WTC11 (cell line): ENCODE results near the gene F11R. TPM values are rescaled to one million over a fixed set of nuclear protein-coding genes. Genes with fewer than 3 reads are reported as not detected.
A peak's percentile ranks its signal among the peaks of the same experiment; 100 is the strongest.

Source experiments
- ATAC-seq: fragments of 200-7000 bp; cut with Tn5 transposase; 2 replicates; pipeline ENCODE4 v1.10.0; 2021; ENCODE audit warnings: mild to moderate bottlenecking, moderate library complexity
- CTCF ChIA-PET: fragments of 300-600 bp; sonication (Branson Sonifier 250); formaldehyde crosslinking; loops from one replicate; lab custom pipeline; 2021; ENCODE audit warnings: antibody characterized with exemption; lab: Charles Lee
- POLR2A ChIA-PET: fragments of 350-600 bp; sonication (Branson Sonifier 250); formaldehyde crosslinking; loops from one replicate; lab custom pipeline; 2021; ENCODE audit warnings: antibody characterized with exemption; lab: Charles Lee
- DNase-seq: peaks from one replicate; pipeline ENCODE4 v3.0.0; 2021; ENCODE audit warnings: low spot score
- H3K27ac Mint-ChIP-seq: 2 replicates; pipeline ENCODE4 v1.8.0; 2021; ENCODE audit warnings: mixed read lengths
- H3K27me3 Mint-ChIP-seq: 2 replicates; pipeline ENCODE4 v1.8.0; 2021; ENCODE audit warnings: low read depth, mild to moderate bottlenecking, moderate library complexity, mixed read lengths
- H3K36me3 Mint-ChIP-seq: 2 replicates; pipeline ENCODE4 v1.8.0; 2021; ENCODE audit warnings: mixed read lengths
- H3K4me1 Mint-ChIP-seq: 2 replicates; pipeline ENCODE4 v1.8.0; 2022; ENCODE audit warnings: mixed read lengths
- H3K4me3 Mint-ChIP-seq: 2 replicates; pipeline ENCODE4 v1.8.0; 2021; ENCODE audit warnings: mild to moderate bottlenecking, moderate library complexity, mixed read lengths
- H3K9me3 Mint-ChIP-seq: 2 replicates; pipeline ENCODE4 v1.8.0; 2021; ENCODE audit warnings: mixed read lengths
- CBFB ChIP-seq: sonication (generic); formaldehyde crosslinking; IDR thresholded peaks from 2 replicates; pipeline ENCODE4 v1.8.1; 2022; ENCODE audit warnings: mild to moderate bottlenecking, low read depth, missing genetic modification reagents
- CREB1 ChIP-seq: sonication (generic); formaldehyde crosslinking; IDR thresholded peaks from 2 replicates; pipeline ENCODE4 v1.8.0; 2023; ENCODE audit warnings: mild to moderate bottlenecking, missing genetic modification reagents
- EMX1 ChIP-seq: fragments of 250-450 bp; sonication (Bioruptor Pico); IDR thresholded peaks from 2 replicates; pipeline ENCODE4 v1.8.0; 2021; ENCODE audit warnings: mild to moderate bottlenecking
- ETV6 ChIP-seq: sonication (generic); formaldehyde crosslinking; IDR thresholded peaks from 2 replicates; pipeline ENCODE4 v1.8.1; 2022; ENCODE audit warnings: mild to moderate bottlenecking, missing genetic modification reagents
- FOXP1 ChIP-seq: sonication (generic); formaldehyde crosslinking; IDR thresholded peaks from 2 replicates; pipeline ENCODE4 v1.8.0; 2022; ENCODE audit warnings: missing genetic modification reagents, mild to moderate bottlenecking, moderate library complexity, borderline replicate concordance
- GRHL2 ChIP-seq: fragments of 250-450 bp; sonication (Bioruptor Pico); IDR thresholded peaks from 2 replicates; pipeline ENCODE4 v1.8.0; 2022; ENCODE audit warnings: mild to moderate bottlenecking, moderate library complexity; ENCODE audit not compliant: insufficient replicate concordance, severe bottlenecking
- HMGA2 ChIP-seq: fragments of 250-450 bp; sonication (Bioruptor Pico); IDR thresholded peaks from 2 replicates; pipeline ENCODE4 v1.4.0; 2021; ENCODE audit warnings: mild to moderate bottlenecking, moderate library complexity
- NFYB ChIP-seq: sonication (generic); formaldehyde crosslinking; conservative IDR thresholded peaks from 2 replicates; pipeline ENCODE4 v1.8.0; 2022; ENCODE audit warnings: low read depth, missing genetic modification reagents
- PRRX2 ChIP-seq: fragments of 250-450 bp; sonication (Bioruptor Pico); IDR thresholded peaks from 2 replicates; pipeline ENCODE4 v1.8.0; 2021; ENCODE audit warnings: mild to moderate bottlenecking
- SP1 ChIP-seq: sonication (generic); formaldehyde crosslinking; conservative IDR thresholded peaks from 2 replicates; pipeline ENCODE4 v1.8.1; 2022; ENCODE audit warnings: missing genetic modification reagents
- TEAD4 ChIP-seq: sonication (generic); formaldehyde crosslinking; IDR thresholded peaks from 2 replicates; pipeline ENCODE4 v1.8.0; 2022; ENCODE audit warnings: mild to moderate bottlenecking, missing genetic modification reagents
- ZNF219 ChIP-seq: sonication (generic); formaldehyde crosslinking; IDR thresholded peaks from 2 replicates; pipeline ENCODE4 v1.8.0; 2023; ENCODE audit warnings: missing genetic modification reagents, mild to moderate bottlenecking, borderline replicate concordance
- ZNF232 ChIP-seq: sonication (generic); formaldehyde crosslinking; IDR thresholded peaks from 2 replicates; pipeline ENCODE4 v1.8.0; 2022; ENCODE audit warnings: mild to moderate bottlenecking, missing genetic modification reagents
- total RNA-seq: library from RNA; stranded (reverse); gene quantifications from 3 replicates; pipeline ENCODE4 v1.2.3, GENCODE V29; 2021
- TF ChIP-seq, protein P1 (sequence below): sonication (generic); formaldehyde crosslinking; conservative IDR thresholded peaks from 2 replicates; pipeline ENCODE4 v1.8.1; 2023; ENCODE audit warnings: mild to moderate bottlenecking, low read depth, missing genetic modification reagents, moderate library complexity
- TF ChIP-seq, protein P2 (sequence below): sonication (generic); formaldehyde crosslinking; IDR thresholded peaks from 2 replicates; pipeline ENCODE4 v1.8.1; 2022; ENCODE audit warnings: low read depth, mild to moderate bottlenecking, moderate library complexity, missing genetic modification reagents, borderline replicate concordance
- TF ChIP-seq, protein P3 (sequence below): sonication (generic); formaldehyde crosslinking; IDR thresholded peaks from 2 replicates; pipeline ENCODE4 v1.8.0; 2022; ENCODE audit warnings: mild to moderate bottlenecking, missing genetic modification reagents
- TF ChIP-seq, protein P4 (sequence below): sonication (generic); formaldehyde crosslinking; IDR thresholded peaks from 2 replicates; pipeline ENCODE4 v1.8.1; 2023; ENCODE audit warnings: mild to moderate bottlenecking, missing genetic modification reagents
- TF ChIP-seq, protein P5 (sequence below): fragments of 250-450 bp; sonication (Bioruptor Pico); IDR thresholded peaks from 2 replicates; pipeline ENCODE4 v1.9.0; 2021; ENCODE audit warnings: mild to moderate bottlenecking
- TF ChIP-seq, protein P6 (sequence below): sonication (generic); formaldehyde crosslinking; IDR thresholded peaks from 2 replicates; pipeline ENCODE4 v1.8.1; 2023; ENCODE audit warnings: mild to moderate bottlenecking, missing genetic modification reagents

F11R gene
- total RNA-seq, 1 experiment from 2014 or later = 202 TPM

DNA sequence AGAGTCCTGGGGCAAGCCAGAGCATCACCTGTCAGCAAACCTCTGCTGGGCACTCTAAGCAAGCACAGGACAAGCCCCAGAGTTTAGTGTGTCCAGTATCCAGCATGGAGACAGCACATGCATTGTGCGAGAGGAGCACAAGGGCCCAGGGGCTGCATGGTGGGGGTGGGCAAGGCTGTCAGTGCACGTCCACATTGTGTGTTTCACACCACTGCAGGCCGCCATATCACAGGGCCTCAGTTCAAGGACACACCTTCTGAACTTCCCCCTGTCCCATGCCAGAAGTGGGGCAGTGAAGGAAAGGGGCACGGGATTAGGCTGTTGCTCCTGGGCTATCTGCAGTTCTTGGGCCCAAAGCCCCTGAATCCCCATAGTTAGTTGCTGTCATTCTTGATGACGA lies 18.6 kb upstream of the F11R start:
- H3K27me3 Mint-ChIP-seq = no peaks in the 10 kb centered on the region
- peak overlapping the region; percentile 63 for H3K4me3 Mint-ChIP-seq
- ChIA-PET POLR2A (interaction anchor here (1.6 to 2.2 kb wide), 2 partner anchors 18 to 49 kb away, joined by 11 to 20 read pairs; partner anchors contain the start of gene F11R), CTCF (interaction anchor here (0.7 to 5.9 kb wide), 10 partner anchors 8 to 262 kb away, joined by 3 to 47 read pairs (median 7); partner anchors contain the start of genes F11R, KLHDC9 and NECTIN4)
- peak overlapping the region; percentile 92; the same call in 1 of the 2 replicates for H3K27ac Mint-ChIP-seq
- no peak for ATAC-seq
- H3K4me1 Mint-ChIP-seq = peaks cover 41% of the 10 kb centered on the region
- peaks cover 39% of the 10 kb centered on the region for H3K36me3 Mint-ChIP-seq
- no peak for DNase-seq
- H3K9me3 Mint-ChIP-seq = no peaks in the 10 kb centered on the region
- TF ChIP-seq FOXP1 (CRISPR knock-in tag) (no peak), GRHL2 (CRISPR knock-in tag) (no peak), SP1 (no peak), ZNF232 (no peak)
- TF ChIP-seq, protein P1, sequence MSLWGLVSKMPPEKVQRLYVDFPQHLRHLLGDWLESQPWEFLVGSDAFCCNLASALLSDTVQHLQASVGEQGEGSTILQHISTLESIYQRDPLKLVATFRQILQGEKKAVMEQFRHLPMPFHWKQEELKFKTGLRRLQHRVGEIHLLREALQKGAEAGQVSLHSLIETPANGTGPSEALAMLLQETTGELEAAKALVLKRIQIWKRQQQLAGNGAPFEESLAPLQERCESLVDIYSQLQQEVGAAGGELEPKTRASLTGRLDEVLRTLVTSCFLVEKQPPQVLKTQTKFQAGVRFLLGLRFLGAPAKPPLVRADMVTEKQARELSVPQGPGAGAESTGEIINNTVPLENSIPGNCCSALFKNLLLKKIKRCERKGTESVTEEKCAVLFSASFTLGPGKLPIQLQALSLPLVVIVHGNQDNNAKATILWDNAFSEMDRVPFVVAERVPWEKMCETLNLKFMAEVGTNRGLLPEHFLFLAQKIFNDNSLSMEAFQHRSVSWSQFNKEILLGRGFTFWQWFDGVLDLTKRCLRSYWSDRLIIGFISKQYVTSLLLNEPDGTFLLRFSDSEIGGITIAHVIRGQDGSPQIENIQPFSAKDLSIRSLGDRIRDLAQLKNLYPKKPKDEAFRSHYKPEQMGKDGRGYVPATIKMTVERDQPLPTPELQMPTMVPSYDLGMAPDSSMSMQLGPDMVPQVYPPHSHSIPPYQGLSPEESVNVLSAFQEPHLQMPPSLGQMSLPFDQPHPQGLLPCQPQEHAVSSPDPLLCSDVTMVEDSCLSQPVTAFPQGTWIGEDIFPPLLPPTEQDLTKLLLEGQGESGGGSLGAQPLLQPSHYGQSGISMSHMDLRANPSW = no peak
- TF ChIP-seq, protein P2, sequence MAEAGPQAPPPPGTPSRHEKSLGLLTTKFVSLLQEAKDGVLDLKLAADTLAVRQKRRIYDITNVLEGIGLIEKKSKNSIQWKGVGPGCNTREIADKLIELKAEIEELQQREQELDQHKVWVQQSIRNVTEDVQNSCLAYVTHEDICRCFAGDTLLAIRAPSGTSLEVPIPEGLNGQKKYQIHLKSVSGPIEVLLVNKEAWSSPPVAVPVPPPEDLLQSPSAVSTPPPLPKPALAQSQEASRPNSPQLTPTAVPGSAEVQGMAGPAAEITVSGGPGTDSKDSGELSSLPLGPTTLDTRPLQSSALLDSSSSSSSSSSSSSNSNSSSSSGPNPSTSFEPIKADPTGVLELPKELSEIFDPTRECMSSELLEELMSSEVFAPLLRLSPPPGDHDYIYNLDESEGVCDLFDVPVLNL (CRISPR knock-in tag) = no peak
- TF ChIP-seq, protein P3, sequence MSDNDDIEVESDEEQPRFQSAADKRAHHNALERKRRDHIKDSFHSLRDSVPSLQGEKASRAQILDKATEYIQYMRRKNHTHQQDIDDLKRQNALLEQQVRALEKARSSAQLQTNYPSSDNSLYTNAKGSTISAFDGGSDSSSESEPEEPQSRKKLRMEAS (CRISPR knock-in tag) = no peak

DNA sequence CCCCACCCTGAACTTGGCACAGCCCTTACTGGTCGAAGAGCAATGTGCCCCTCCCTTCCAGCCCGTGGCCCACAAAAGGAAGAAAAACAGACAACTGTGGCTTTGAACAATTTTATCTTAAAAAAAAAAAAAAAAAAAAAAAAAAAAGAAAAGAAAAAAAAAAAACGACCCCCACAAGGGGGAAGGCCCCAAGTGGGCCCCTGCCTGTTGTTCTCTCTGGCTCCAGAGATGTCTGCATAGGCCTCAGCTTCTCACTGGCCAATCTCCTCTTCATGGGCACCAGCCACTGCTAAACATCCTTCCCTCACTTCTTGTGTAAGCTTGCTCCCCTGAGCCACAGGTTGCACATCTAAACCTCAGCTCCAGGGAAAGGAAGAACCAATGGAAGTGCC lies 18.2 kb upstream of the F11R start:
- Mint-ChIP-seq H3K4me3 (peak overlapping the region; percentile 86), H3K27me3 (no peaks in the 10 kb centered on the region), H3K9me3 (no peaks in the 10 kb centered on the region), H3K27ac (peak overlapping the region; percentile 92), H3K36me3 (peaks cover 39% of the 10 kb centered on the region), H3K4me1 (peaks cover 38% of the 10 kb centered on the region)
- POLR2A ChIA-PET = interaction anchor here (1.0 to 2.2 kb wide), 3 partner anchors 18 to 49 kb away, joined by 3 to 20 read pairs (median 11); partner anchors contain the start of gene F11R
- no peak for ATAC-seq
- no peak for DNase-seq
- CTCF ChIA-PET = interaction anchor here (0.6 to 5.9 kb wide), 18 partner anchors 9 to 262 kb away, joined by 3 to 47 read pairs (median 5); partner anchors contain the start of genes F11R, KLHDC9 and NECTIN4
- TF ChIP-seq PRRX2 (no peak), NFYB (CRISPR knock-in tag) (no peak), TEAD4 (CRISPR knock-in tag) (no peak), CBFB (no peak), ZNF219 (no peak), EMX1 (CRISPR knock-in tag) (no peak), HMGA2 (CRISPR knock-in tag) (no peak), ETV6 (CRISPR knock-in tag) (no peak), CREB1 (CRISPR knock-in tag) (no peak)
- TF ChIP-seq, protein P4, sequence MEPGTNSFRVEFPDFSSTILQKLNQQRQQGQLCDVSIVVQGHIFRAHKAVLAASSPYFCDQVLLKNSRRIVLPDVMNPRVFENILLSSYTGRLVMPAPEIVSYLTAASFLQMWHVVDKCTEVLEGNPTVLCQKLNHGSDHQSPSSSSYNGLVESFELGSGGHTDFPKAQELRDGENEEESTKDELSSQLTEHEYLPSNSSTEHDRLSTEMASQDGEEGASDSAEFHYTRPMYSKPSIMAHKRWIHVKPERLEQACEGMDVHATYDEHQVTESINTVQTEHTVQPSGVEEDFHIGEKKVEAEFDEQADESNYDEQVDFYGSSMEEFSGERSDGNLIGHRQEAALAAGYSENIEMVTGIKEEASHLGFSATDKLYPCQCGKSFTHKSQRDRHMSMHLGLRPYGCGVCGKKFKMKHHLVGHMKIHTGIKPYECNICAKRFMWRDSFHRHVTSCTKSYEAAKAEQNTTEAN (CRISPR knock-in tag) = no peak
- TF ChIP-seq, protein P5, sequence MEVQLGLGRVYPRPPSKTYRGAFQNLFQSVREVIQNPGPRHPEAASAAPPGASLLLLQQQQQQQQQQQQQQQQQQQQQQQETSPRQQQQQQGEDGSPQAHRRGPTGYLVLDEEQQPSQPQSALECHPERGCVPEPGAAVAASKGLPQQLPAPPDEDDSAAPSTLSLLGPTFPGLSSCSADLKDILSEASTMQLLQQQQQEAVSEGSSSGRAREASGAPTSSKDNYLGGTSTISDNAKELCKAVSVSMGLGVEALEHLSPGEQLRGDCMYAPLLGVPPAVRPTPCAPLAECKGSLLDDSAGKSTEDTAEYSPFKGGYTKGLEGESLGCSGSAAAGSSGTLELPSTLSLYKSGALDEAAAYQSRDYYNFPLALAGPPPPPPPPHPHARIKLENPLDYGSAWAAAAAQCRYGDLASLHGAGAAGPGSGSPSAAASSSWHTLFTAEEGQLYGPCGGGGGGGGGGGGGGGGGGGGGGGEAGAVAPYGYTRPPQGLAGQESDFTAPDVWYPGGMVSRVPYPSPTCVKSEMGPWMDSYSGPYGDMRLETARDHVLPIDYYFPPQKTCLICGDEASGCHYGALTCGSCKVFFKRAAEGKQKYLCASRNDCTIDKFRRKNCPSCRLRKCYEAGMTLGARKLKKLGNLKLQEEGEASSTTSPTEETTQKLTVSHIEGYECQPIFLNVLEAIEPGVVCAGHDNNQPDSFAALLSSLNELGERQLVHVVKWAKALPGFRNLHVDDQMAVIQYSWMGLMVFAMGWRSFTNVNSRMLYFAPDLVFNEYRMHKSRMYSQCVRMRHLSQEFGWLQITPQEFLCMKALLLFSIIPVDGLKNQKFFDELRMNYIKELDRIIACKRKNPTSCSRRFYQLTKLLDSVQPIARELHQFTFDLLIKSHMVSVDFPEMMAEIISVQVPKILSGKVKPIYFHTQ = no peak
- TF ChIP-seq, protein P1 = no peak
- TF ChIP-seq, protein P6, sequence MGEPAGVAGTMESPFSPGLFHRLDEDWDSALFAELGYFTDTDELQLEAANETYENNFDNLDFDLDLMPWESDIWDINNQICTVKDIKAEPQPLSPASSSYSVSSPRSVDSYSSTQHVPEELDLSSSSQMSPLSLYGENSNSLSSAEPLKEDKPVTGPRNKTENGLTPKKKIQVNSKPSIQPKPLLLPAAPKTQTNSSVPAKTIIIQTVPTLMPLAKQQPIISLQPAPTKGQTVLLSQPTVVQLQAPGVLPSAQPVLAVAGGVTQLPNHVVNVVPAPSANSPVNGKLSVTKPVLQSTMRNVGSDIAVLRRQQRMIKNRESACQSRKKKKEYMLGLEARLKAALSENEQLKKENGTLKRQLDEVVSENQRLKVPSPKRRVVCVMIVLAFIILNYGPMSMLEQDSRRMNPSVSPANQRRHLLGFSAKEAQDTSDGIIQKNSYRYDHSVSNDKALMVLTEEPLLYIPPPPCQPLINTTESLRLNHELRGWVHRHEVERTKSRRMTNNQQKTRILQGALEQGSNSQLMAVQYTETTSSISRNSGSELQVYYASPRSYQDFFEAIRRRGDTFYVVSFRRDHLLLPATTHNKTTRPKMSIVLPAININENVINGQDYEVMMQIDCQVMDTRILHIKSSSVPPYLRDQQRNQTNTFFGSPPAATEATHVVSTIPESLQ (CRISPR knock-in tag) = no peak
